ENCODE data around the gene VWA2.

The VWA2 gene

DNA sequence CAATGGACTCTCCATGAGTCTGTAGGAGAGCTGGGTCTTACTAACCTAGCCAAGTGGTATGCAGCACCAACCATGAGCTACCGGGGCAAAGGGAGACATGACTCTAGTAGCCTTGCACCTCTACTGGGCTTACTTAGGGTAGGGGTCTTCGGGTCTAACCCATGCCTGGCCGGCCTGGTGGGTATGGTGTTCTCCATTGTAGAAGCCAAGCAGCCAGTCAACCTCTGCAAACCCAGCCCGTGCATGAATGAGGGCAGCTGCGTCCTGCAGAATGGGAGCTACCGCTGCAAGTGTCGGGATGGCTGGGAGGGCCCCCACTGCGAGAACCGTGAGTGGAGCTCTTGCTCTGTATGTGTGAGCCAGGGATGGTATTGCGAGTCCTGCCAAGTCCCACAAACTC lies 51.0 kb downstream of the VWA2 start:
- Histone ChIP-seq H3K9me3 (ENCODE audit: low read depth, low read length) (no peaks in the 10 kb centered on the region), H3K4me3 (no peak overlapping the region), H3K9ac (ENCODE audit: insufficient read length) (no peak overlapping the region), H3K36me3 (ENCODE audit: insufficient read depth, low read length) (no peaks in the 10 kb centered on the region), H3K27ac (no peak overlapping the region)
- DNase-seq (ENCODE audit: low read depth, low spot score) = no peak
- TF ChIP-seq POLR2AphosphoS5 (IDR thresholded peaks at IDR 0.05; ENCODE audit: borderline replicate concordance, low read depth, low read length) = no peak

DNA sequence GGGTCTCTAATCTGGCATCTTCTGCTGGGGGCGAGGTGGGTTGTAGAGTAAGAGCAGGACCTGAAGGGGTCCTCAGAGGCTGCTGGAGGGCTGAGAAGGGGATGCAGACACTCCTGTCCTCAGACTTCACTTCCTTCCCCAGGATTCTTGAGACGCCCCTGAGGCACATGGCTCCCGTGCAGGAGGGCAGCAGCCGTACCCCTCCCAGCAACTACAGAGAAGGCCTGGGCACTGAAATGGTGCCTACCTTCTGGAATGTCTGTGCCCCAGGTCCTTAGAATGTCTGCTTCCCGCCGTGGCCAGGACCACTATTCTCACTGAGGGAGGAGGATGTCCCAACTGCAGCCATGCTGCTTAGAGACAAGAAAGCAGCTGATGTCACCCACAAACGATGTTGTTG lies 52.0 kb downstream of the VWA2 start:
- TF ChIP-seq EZH2 (IDR thresholded peaks at IDR 0.05) (no peak), POLR2AphosphoS5 (IDR thresholded peaks at IDR 0.05; ENCODE audit: borderline replicate concordance, low read depth, low read length) (no peak), FOXP2 (optimal IDR thresholded peaks at IDR 0.05; ENCODE audit: control extremely low read depth, extremely low read length, insufficient read depth) (no peak)
- no peak overlapping the region for H3K9ac ChIP-seq (ENCODE audit: insufficient read length)
- no peak overlapping the region for H3K27ac ChIP-seq
- no peak for DNase-seq (ENCODE audit: low read depth, low spot score)
- H3K36me3 ChIP-seq (ENCODE audit: insufficient read depth, low read length) = no peaks in the 10 kb centered on the region
- H3K9me3 ChIP-seq (ENCODE audit: low read depth, low read length) = no peaks in the 10 kb centered on the region
- H3K4me3 ChIP-seq = no peak overlapping the region

DNA sequence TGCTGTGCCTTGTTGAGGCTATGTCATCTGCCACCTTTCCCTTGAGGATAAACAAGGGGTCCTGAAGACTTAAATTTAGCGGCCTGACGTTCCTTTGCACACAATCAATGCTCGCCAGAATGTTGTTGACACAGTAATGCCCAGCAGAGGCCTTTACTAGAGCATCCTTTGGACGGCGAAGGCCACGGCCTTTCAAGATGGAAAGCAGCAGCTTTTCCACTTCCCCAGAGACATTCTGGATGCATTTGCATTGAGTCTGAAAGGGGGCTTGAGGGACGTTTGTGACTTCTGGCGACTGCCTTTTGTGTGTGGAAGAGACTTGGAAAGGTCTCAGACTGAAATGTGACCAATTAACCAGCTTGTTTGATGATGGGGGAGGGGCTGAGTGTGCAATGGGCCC lies 52.5 kb downstream of the VWA2 start:
- TF ChIP-seq FOXP2 (optimal IDR thresholded peaks at IDR 0.05; ENCODE audit: control extremely low read depth, extremely low read length, insufficient read depth) = no peak
- no peak for TF ChIP-seq POLR2AphosphoS5 (IDR thresholded peaks at IDR 0.05; ENCODE audit: borderline replicate concordance, low read depth, low read length)
- no peak for TF ChIP-seq EZH2 (IDR thresholded peaks at IDR 0.05)
- H3K27ac ChIP-seq = no peak overlapping the region
- no peaks in the 10 kb centered on the region for H3K9me3 ChIP-seq (ENCODE audit: low read depth, low read length)
- no peak overlapping the region for H3K9ac ChIP-seq (ENCODE audit: insufficient read length)
- no peaks in the 10 kb centered on the region for H3K36me3 ChIP-seq (ENCODE audit: insufficient read depth, low read length)
- H3K4me3 ChIP-seq = no peak overlapping the region
- no peak for DNase-seq (ENCODE audit: low read depth, low spot score)

DNA sequence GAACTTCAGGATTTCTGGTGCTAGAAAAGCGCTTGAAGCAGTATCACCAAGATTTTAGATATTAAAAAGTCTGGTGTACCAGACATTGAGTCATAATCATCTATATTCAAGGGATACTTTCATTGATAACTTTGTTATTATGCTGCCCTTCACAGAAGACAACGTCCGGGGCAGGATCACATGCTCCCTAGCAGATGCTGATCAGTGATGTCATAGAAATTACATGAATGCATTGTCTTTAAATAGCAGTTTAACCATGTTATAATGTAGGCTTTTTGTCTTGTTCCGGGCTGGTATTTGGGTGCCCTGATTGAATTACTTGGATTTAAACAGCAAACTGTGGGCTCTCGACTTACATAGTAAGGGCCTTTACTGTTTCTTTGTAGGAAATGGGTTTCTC lies 54.0 kb downstream of the VWA2 start:
- H3K9ac ChIP-seq (ENCODE audit: insufficient read length) = no peak overlapping the region
- TF ChIP-seq POLR2AphosphoS5 (IDR thresholded peaks at IDR 0.05; ENCODE audit: borderline replicate concordance, low read depth, low read length) (no peak), FOXP2 (optimal IDR thresholded peaks at IDR 0.05; ENCODE audit: control extremely low read depth, extremely low read length, insufficient read depth) (no peak), EZH2 (IDR thresholded peaks at IDR 0.05) (no peak)
- no peak overlapping the region for H3K27ac ChIP-seq
- no peaks in the 10 kb centered on the region for H3K9me3 ChIP-seq (ENCODE audit: low read depth, low read length)
- H3K4me3 ChIP-seq = no peak overlapping the region
- no peaks in the 10 kb centered on the region for H3K36me3 ChIP-seq (ENCODE audit: insufficient read depth, low read length)
- DNase-seq (ENCODE audit: low read depth, low spot score) = no peak

DNA sequence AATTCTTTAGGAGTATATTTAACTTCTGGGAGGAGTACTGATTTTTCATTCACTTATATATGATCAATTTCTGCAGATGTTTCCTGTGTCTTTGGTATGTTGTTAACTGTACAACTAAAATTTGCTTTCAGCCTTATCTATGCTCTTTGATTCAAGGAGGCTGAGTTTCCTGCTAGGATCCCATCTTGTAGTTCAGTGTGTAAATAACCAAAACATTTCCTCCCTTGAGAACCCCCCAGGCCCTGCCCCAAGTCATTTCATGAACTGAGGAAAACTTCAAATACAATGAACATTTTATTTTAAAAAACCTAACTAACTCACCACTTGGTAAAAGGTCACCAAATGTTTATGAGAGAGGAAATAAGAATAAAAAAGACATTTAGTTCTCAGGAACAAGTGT lies 55.5 kb downstream of the VWA2 start:
- H3K9me3 ChIP-seq (ENCODE audit: low read depth, low read length) = no peaks in the 10 kb centered on the region
- DNase-seq (ENCODE audit: low read depth, low spot score) = no peak
- no peak overlapping the region for H3K9ac ChIP-seq (ENCODE audit: insufficient read length)
- H3K27ac ChIP-seq = no peak overlapping the region
- no peak overlapping the region for H3K4me3 ChIP-seq
- no peak for TF ChIP-seq EZH2 (IDR thresholded peaks at IDR 0.05)
- TF ChIP-seq POLR2AphosphoS5 (IDR thresholded peaks at IDR 0.05; ENCODE audit: borderline replicate concordance, low read depth, low read length) = no peak
- TF ChIP-seq FOXP2 (optimal IDR thresholded peaks at IDR 0.05; ENCODE audit: control extremely low read depth, extremely low read length, insufficient read depth) = no peak
- H3K36me3 ChIP-seq (ENCODE audit: insufficient read depth, low read length) = no peaks in the 10 kb centered on the region

DNA sequence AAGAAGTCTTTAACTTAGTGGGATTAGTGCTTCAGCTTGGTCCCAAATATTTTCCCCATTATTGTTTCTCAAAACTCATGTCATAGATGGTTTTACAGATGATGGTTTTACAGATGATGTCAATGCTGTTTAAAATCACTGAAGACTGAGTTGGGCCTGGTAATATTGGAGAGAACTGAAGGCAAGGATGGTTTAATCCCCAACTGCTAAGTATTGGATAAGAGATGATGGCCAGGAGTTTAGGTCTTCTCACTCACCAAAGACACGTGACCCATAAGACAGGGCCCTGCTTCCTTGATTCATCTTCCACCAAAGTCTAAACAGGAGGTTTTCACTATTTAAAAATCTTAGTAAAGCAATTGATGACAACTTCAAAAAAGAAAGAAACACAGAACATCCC lies 56.3 kb downstream of the VWA2 start:
- no peak for TF ChIP-seq EZH2 (IDR thresholded peaks at IDR 0.05)
- no peak for TF ChIP-seq POLR2AphosphoS5 (IDR thresholded peaks at IDR 0.05; ENCODE audit: borderline replicate concordance, low read depth, low read length)
- TF ChIP-seq FOXP2 (optimal IDR thresholded peaks at IDR 0.05; ENCODE audit: control extremely low read depth, extremely low read length, insufficient read depth) = no peak
- Histone ChIP-seq H3K9ac (ENCODE audit: insufficient read length) (no peak overlapping the region), H3K4me3 (no peak overlapping the region), H3K36me3 (ENCODE audit: insufficient read depth, low read length) (no peaks in the 10 kb centered on the region), H3K27ac (no peak overlapping the region), H3K9me3 (ENCODE audit: low read depth, low read length) (no peaks in the 10 kb centered on the region)
- no peak for DNase-seq (ENCODE audit: low read depth, low spot score)

DNA sequence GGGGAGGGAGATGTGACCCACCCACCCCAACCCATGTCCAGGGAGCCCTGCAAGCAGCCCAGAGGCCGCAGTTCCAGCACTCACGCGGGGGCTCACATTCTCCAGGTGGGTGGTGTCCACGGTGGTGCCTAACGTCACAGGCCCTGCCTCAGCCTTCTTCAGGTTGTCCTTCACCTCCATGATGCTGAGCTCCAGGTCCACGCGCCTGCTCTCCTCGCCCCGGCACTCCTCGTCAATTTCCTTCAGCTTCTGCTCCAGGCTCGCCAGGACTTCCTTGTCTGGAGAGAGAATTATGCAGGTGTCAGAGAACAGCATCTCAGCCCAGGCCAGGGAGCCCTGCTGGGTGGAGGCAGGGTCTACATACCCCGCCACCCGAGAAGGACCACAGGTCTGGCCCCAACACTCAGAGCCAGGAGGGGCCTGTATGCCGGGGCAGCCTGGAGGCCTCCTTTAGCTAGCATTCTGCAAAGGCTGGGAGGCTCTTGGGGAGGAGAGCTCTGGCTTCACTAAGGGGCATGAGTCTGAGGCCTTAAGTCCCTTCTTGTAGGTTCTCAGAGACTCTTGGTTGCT lies 58.2 kb downstream of the VWA2 start:
- no peaks in the 10 kb centered on the region for H3K36me3 ChIP-seq (ENCODE audit: insufficient read depth, low read length)
- no peak overlapping the region for H3K27ac ChIP-seq
- H3K9me3 ChIP-seq (ENCODE audit: low read depth, low read length) = no peaks in the 10 kb centered on the region
- no peak overlapping the region for H3K4me3 ChIP-seq
- no peak for DNase-seq (ENCODE audit: low read depth, low spot score)
- no peak for TF ChIP-seq POLR2AphosphoS5 (IDR thresholded peaks at IDR 0.05; ENCODE audit: borderline replicate concordance, low read depth, low read length)
- no peak for TF ChIP-seq FOXP2 (optimal IDR thresholded peaks at IDR 0.05; ENCODE audit: control extremely low read depth, extremely low read length, insufficient read depth)
- TF ChIP-seq EZH2 (IDR thresholded peaks at IDR 0.05) = no peak
- no peak overlapping the region for H3K9ac ChIP-seq (ENCODE audit: insufficient read length)

DNA sequence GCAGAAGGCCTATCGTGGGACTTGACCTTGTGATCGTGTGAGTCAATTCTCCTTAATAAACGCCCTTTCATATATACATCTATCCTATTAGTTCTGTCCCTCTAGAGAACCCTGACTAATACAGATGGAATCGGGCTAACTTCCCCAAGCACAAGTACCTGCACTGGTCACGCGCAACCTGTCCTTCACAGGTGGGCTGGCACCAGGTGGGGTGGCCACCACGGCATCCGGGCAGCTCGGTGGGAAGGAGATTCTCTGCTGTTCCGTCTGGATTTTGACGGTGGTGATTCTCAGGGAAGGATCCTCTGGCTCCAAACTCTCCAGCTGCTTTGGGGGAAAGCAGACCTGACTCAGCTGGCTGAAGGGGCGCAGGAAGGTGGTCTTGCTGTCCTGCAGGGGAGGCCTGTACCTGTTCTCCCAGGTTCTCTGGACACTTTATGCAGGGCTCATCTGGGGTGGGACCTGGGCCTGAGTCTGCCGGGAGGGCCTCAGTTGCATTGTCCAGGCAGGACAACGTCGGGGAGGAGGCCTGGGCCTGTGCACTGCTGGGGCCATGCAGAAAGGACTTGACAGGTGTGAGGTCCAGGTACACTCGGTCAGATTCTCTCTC lies 61.1 kb downstream of the VWA2 start:
- Histone ChIP-seq H3K9ac (ENCODE audit: insufficient read length) (no peak overlapping the region), H3K36me3 (ENCODE audit: insufficient read depth, low read length) (no peaks in the 10 kb centered on the region), H3K27ac (no peak overlapping the region), H3K9me3 (ENCODE audit: low read depth, low read length) (no peaks in the 10 kb centered on the region), H3K4me3 (no peak overlapping the region)
- DNase-seq (ENCODE audit: low read depth, low spot score) = no peak
- no peak for TF ChIP-seq EZH2 (IDR thresholded peaks at IDR 0.05)
- TF ChIP-seq POLR2AphosphoS5 (IDR thresholded peaks at IDR 0.05; ENCODE audit: borderline replicate concordance, low read depth, low read length) = no peak
- TF ChIP-seq FOXP2 (optimal IDR thresholded peaks at IDR 0.05; ENCODE audit: control extremely low read depth, extremely low read length, insufficient read depth) = no peak

DNA sequence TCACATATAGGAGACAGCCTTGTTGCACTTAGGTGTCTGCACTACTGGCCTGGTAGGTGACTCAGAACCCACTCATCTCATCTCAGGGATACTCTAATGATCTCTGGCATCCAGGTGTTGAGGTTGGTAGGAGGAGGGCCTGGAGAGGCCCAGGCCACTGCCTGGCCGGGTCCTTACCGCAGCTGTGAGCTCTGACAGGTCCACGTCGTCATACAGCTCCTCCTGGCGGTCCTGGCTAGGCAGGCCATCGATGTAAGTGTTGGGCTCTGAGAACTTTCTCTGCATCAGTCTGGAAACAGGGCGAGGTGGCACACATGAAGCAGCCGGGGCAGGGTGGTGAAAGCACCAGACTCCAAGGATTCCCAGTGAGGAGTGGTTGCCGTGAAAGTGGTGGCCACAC lies 62.1 kb downstream of the VWA2 start:
- TF ChIP-seq EZH2 (IDR thresholded peaks at IDR 0.05) (no peak), FOXP2 (optimal IDR thresholded peaks at IDR 0.05; ENCODE audit: control extremely low read depth, extremely low read length, insufficient read depth) (no peak), POLR2AphosphoS5 (IDR thresholded peaks at IDR 0.05; ENCODE audit: borderline replicate concordance, low read depth, low read length) (no peak)
- Histone ChIP-seq H3K27ac (no peak overlapping the region), H3K36me3 (ENCODE audit: insufficient read depth, low read length) (no peaks in the 10 kb centered on the region), H3K9me3 (ENCODE audit: low read depth, low read length) (no peaks in the 10 kb centered on the region), H3K4me3 (no peak overlapping the region), H3K9ac (ENCODE audit: insufficient read length) (no peak overlapping the region)
- no peak for DNase-seq (ENCODE audit: low read depth, low spot score)
